WI38 (cell line): ENCODE data around the gene VIPAS39.

Experiments
- H3K4me3 ChIP-seq: 2 replicates; pipeline ENCODE4 v1.5.1; 2011; ENCODE audit warnings: low read depth, mild to moderate bottlenecking, control low read depth, low read length
- CTCF ChIP-seq: IDR thresholded peaks from 2 replicates; pipeline ENCODE4 v1.5.1; 2012; ENCODE audit warnings: low read depth, mild to moderate bottlenecking, control low read depth, low read length

VIPAS39 gene

GRCh38 chr14:77457522-77458248, at the start of gene VIPAS39, which contains the start of gene AHSA1:
Gene VIPAS39, minus strand, starts transcription at chr14:77457601. Its CDS starts 3,499 bp downstream, at chr14:77454102.
Gene AHSA1, plus strand, starts transcription at chr14:77458093. Its CDS starts 97 bp downstream, at chr14:77458190.
- H3K4me3 ChIP-seq = peak within 1 kb of the TSS; percentile 99
- no peak for TF ChIP-seq CTCF

GRCh38 chr14:77505031-77505430, 47.6 kb upstream of the VIPAS39 start:
- H3K4me3 ChIP-seq = no peak overlapping the region
- no peak for TF ChIP-seq CTCF

- TF ChIP-seq CTCF = no peak
Measured at GRCh38 chr14:77503138-77503537, 45.7 kb upstream of the VIPAS39 start.

GRCh38 chr14:77502109-77502782, 44.8 kb upstream of the VIPAS39 start:
- no peak for TF ChIP-seq CTCF

More at GRCh38 chr14:77503138-77503537, 45.7 kb upstream of the VIPAS39 start:
- H3K4me3 ChIP-seq = no peak overlapping the region

GRCh38 chr14:77498984-77499527, 41.7 kb upstream of the VIPAS39 start:
- H3K4me3 ChIP-seq = peak overlapping the region; percentile 55
- TF ChIP-seq CTCF = no peak

More at GRCh38 chr14:77502109-77502782, 44.8 kb upstream of the VIPAS39 start:
- H3K4me3 ChIP-seq = no peak overlapping the region

GRCh38 chr14:77498120-77498979, 40.9 kb upstream of the VIPAS39 start, which contains the start of gene ISM2:
Gene ISM2, minus strand, starts transcription at chr14:77498816. Its CDS starts 23 bp downstream, at chr14:77498793.
- H3K4me3 ChIP-seq = peak within 1 kb of the TSS; percentile 55
- TF ChIP-seq CTCF = no peak
